DND-41 (cell line): ENCODE results near the gene PNMA1.

Source experiments
- ATAC-seq: fragments of 200-7000 bp; cut with Tn5 transposase; 3 replicates; pipeline ENCODE4 v1.9.1; 2021; ENCODE audit warnings: low read depth; ENCODE audit not compliant: insufficient read depth
- DNase-seq: peaks from one replicate; pipeline ENCODE4 v3.0.0-alpha.2; 2020
- H2AFZ ChIP-seq: 2 replicates; pipeline ENCODE4 v1.6.0; 2012; ENCODE audit warnings: low read depth, low read length
- H3K27ac ChIP-seq: 2 replicates; pipeline ENCODE4 v1.5.1; 2012; ENCODE audit warnings: low read length, inconsistent platforms
- H3K27me3 ChIP-seq: fragments of 200-600 bp; sonication (generic); 2 replicates; pipeline ENCODE4 v1.6.0; 2012; ENCODE audit warnings: low read length, mild to moderate bottlenecking, inconsistent platforms; ENCODE audit not compliant: insufficient read depth, poor library complexity
- H3K36me3 ChIP-seq: 2 replicates; pipeline ENCODE4 v1.5.1; 2012; ENCODE audit warnings: low read length, inconsistent platforms; ENCODE audit not compliant: insufficient read depth
- H3K4me1 ChIP-seq: 2 replicates; pipeline ENCODE4 v1.5.1; 2012; ENCODE audit warnings: mild to moderate bottlenecking, low read length; ENCODE audit not compliant: insufficient read depth
- H3K4me2 ChIP-seq: 2 replicates; pipeline ENCODE4 v1.6.0; 2012; ENCODE audit warnings: mild to moderate bottlenecking, moderate library complexity, low read length, inconsistent platforms; ENCODE audit not compliant: insufficient read depth
- H3K4me3 ChIP-seq, 2 experiments: fragments of 200-600 bp in 1 of 2; shearing (Covaris generic) in 1 of 2; 2 replicates each; pipeline ENCODE4 v1.5.1; 2012 to 2016; ENCODE audit warnings: inconsistent platforms in 2 of 2, low read length in 2 of 2, mild to moderate bottlenecking in 2 of 2, low read depth in 1 of 2, moderate library complexity in 1 of 2
- H3K79me2 ChIP-seq: 2 replicates; pipeline ENCODE4 v1.6.0; 2012; ENCODE audit warnings: low read length, inconsistent platforms; ENCODE audit not compliant: insufficient read depth
- H3K9ac ChIP-seq: 2 replicates; pipeline ENCODE4 v1.6.0; 2012; ENCODE audit warnings: low read depth, mild to moderate bottlenecking, inconsistent platforms, low read length, moderate library complexity
- H3K9me3 ChIP-seq: 2 replicates; pipeline ENCODE4 v1.5.1; 2012; ENCODE audit warnings: low read length, moderate library complexity, mild to moderate bottlenecking, inconsistent platforms; ENCODE audit not compliant: insufficient read depth, severe bottlenecking
- H4K20me1 ChIP-seq: 2 replicates; pipeline ENCODE4 v1.6.0; 2012; ENCODE audit warnings: low read length; ENCODE audit not compliant: insufficient read depth
- CTCF ChIP-seq: IDR thresholded peaks from 2 replicates; pipeline ENCODE4 v1.5.1; 2012; ENCODE audit warnings: borderline replicate concordance, low read length, moderate library complexity, mild to moderate bottlenecking; ENCODE audit not compliant: poor library complexity, severe bottlenecking; ENCODE audit errors: extremely low read depth
- EZH2 ChIP-seq: IDR thresholded peaks from 3 replicates; pipeline ENCODE4 v1.6.1; 2012; ENCODE audit warnings: borderline replicate concordance, low read depth, mild to moderate bottlenecking, moderate library complexity, low read length, inconsistent platforms; ENCODE audit not compliant: severe bottlenecking

The PNMA1 gene

DNA sequence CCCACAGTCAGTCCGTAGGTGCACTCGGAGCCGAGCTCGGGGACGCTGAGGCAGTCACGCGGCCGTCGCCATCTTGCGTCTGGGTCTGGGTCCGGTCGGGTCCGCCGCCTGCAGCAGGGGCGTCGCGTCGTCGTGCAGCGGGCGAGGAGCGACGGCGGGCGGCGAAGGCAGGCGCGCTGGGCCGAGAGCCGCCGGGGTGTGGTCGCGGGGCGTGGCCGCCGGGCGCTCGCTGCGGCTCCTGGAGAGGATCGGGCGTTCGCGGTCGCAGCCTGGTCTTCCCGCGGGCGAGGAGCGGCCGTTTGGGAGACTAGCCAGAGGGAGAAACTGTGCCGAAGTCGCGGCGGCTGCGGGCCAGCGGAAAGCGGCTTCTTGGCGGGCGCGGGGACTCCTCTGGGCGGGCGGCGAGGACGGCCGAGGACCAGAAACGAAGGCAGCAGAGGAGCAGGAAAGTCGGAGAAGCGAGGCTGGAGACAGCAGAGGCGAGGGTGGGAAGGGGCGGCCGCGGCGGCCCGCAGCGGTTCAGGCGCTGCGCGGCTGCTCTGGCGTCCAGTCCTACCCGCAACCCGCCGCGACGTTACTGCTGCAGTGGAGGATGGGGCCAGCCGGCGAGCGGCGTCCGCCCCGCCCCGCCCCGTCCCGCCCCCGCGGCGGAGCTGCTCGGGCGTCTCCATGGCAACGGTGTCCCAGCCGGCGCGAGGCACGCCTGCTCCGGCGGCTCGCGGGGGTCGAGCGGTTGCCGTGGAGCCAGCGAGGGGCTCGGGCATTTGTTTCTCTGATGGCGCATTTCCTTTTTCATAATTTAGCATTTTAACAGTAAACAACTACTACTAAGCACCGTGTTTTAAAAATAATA lies at the start of gene PNMA1:
Gene PNMA1, minus strand, starts transcription at position 582 of the 853 bp plus-strand sequence. CDS start 745 bp downstream, outside the sequence.
- peak within 1 kb of the TSS; percentile 42 to 77; a peak in 3 of 4 replicates for H3K4me3 ChIP-seq
- peak within 1 kb of the TSS; percentile 69 for H3K9ac ChIP-seq
- H3K79me2 ChIP-seq, result peaks cover 27% of the 10 kb centered on the region
- no peak for TF ChIP-seq EZH2
- TF ChIP-seq CTCF, result no peak
- ATAC-seq (peak; percentile 80), DNase-seq (peak; percentile 86)
- H3K4me2 ChIP-seq, result peak within 1 kb of the TSS; percentile 91
- peaks cover 11% of the 10 kb centered on the region for H4K20me1 ChIP-seq
- H3K27me3 ChIP-seq, result no peaks in the 10 kb centered on the region
- peak within 1 kb of the TSS; percentile 80 for H2AFZ ChIP-seq
- no peaks in the 10 kb centered on the region for H3K9me3 ChIP-seq
- peaks cover 32% of the 10 kb centered on the region for H3K4me1 ChIP-seq
- H3K27ac ChIP-seq, result peak within 1 kb of the TSS; percentile 73
- peaks cover 28% of the 10 kb centered on the region for H3K36me3 ChIP-seq

DNA sequence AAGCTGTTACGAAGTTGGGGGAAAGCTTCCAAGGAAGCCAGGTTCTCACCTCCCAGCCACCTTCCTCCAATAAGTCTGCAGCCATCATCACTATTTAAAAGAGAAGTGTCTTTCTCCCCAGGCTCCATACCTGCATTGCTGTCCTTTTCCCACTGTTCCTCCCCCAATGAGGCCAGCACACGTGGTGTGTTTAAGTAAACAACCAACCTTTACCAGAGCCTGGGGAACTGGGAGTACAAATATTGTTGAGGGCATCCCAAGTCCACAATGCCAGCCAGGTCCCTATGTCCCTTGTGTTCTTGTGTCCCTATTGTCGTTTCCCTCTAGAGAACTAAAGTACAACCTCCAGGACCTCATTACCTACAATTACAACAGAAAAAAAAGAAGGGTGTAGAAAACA lies 49.2 kb upstream of the PNMA1 start:
- H3K4me1 ChIP-seq, result peaks cover 21% of the 10 kb centered on the region
- H3K36me3 ChIP-seq, result no peaks in the 10 kb centered on the region; the same call in 1 of the 2 replicates
- H3K4me3 ChIP-seq, result no peak overlapping the region
- peaks cover 76% of the 10 kb centered on the region for H3K79me2 ChIP-seq
- no peak overlapping the region for H2AFZ ChIP-seq
- peaks cover 65% of the 10 kb centered on the region for H4K20me1 ChIP-seq
- no peaks in the 10 kb centered on the region for H3K27me3 ChIP-seq
- no peaks in the 10 kb centered on the region for H3K9me3 ChIP-seq
- no peak overlapping the region for H3K27ac ChIP-seq
- ATAC-seq, result no peak
- TF ChIP-seq CTCF (no peak), EZH2 (no peak)
- no peak for DNase-seq
- no peak overlapping the region for H3K4me2 ChIP-seq
- no peak overlapping the region for H3K9ac ChIP-seq

GRCh38 chr14:73762375-73762822 lies 48.2 kb upstream of the PNMA1 start:
- no peak overlapping the region for H3K27ac ChIP-seq
- H3K4me1 ChIP-seq, result peaks cover 31% of the 10 kb centered on the region
- H3K9ac ChIP-seq, result no peak overlapping the region
- no peak overlapping the region for H2AFZ ChIP-seq
- H3K79me2 ChIP-seq, result peaks cover 77% of the 10 kb centered on the region
- no peak overlapping the region for H3K4me2 ChIP-seq
- peaks cover 66% of the 10 kb centered on the region for H4K20me1 ChIP-seq
- no peaks in the 10 kb centered on the region for H3K9me3 ChIP-seq
- no peak overlapping the region for H3K4me3 ChIP-seq
- no peaks in the 10 kb centered on the region; the same call in 1 of the 2 replicates for H3K36me3 ChIP-seq
- H3K27me3 ChIP-seq, result no peaks in the 10 kb centered on the region
- no peak for ATAC-seq
- TF ChIP-seq EZH2, result no peak
- no peak for TF ChIP-seq CTCF
- no peak for DNase-seq
